Measurements from ENCODE around the gene IL1A.

IL1A gene

DNA sequence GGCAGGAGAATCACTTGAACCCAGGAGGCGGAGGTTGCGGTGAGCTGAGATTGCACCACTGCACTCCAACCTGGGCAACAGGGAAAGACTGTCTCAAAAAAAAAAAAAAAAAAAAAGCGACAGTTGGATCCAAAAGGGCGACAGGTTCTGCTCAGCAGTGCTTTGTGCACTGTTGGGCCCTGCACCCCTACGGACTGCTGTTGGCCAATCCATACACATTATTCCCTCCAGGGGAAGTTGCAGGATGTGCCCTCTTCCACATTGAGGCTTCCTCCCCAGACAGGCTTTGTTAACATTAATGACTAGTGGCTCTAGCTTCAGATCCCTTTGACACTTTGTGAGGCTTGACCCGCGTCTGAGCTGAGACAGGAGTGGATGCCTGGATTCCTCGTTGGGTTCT, 54.1 kb downstream of the IL1A start:
- Histone ChIP-seq H3K9me3 (ENCODE audit: low read length) (no peaks in the 10 kb centered on the region), H3K36me3 (ENCODE audit: insufficient read depth, low read length) (no peaks in the 10 kb centered on the region), H3K4me3 (ENCODE audit: low read depth in 1 of 2, low read length in 2 of 2) (no peak overlapping the region), H3K4me1 (ENCODE audit: insufficient read depth, low read length) (no peaks in the 10 kb centered on the region), H3K9ac (ENCODE audit: low read length) (no peak overlapping the region), H3K27me3 (ENCODE audit: control insufficient read depth in 1 of 2, insufficient read depth in 2 of 2, low read length in 2 of 2) (no peaks in the 10 kb centered on the region), H3K27ac (ENCODE audit: low read depth, low read length) (no peak overlapping the region)

DNA sequence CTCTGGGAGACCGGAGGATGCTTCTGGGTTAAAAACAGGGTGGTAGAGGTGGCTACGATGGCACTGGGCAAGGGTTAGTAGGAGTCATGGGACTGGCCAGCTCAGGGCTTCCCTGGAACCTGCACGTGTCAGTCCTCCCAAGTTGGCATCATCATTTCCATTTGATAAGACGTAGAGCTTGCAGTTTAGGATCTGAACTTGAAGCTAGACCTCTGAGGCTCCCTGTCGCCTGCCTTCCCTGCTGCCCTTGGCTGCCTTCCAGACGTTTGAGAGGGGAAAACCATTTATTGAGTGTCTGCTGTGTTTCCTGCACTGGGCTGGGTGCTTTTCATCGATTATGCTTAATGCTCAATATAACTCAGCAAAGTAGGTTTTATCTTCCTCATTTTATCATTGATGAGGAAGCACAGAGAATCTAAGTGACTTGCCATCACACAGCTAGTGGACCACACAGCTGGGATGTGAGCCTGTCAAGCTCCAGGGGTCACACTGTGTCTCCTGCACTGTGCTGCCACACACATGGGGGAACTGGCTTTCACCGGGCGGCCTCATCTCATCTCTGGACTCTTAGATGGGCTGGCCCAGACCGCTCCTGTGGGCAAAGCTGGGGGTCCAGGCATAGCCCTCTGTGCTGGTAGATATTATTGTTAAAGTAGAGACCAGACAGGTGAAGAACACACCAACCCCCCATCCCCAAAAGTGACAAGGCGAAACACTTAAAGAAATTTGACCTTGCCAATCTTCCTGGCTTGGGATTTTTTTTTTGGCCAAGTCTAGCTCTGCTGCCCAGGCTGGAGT, 55.7 kb downstream of the IL1A start:
- Histone ChIP-seq H3K9ac (ENCODE audit: low read length) (no peak overlapping the region), H3K27me3 (ENCODE audit: control insufficient read depth in 1 of 2, insufficient read depth in 2 of 2, low read length in 2 of 2) (no peaks in the 10 kb centered on the region), H3K4me1 (ENCODE audit: insufficient read depth, low read length) (no peaks in the 10 kb centered on the region), H3K36me3 (ENCODE audit: insufficient read depth, low read length) (no peaks in the 10 kb centered on the region), H3K4me3 (ENCODE audit: low read depth in 1 of 2, low read length in 2 of 2) (no peak overlapping the region), H3K9me3 (ENCODE audit: low read length) (no peaks in the 10 kb centered on the region), H3K27ac (ENCODE audit: low read depth, low read length) (no peak overlapping the region)

DNA sequence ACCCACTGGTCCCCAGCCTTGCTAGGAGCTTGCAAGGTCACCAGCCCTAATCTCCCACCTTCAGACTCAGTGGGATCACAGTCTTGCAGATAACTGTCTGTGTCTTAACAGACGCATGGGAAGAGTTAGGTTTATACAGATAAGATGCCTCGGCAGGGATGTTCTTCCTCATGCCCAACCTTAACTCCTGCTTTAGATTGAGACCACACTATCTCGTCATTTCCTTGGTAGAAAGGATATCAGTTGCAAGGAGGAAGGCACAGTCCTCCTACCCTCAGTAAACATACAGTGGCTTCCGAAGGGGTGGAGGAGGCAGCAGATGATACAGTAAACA, 56.3 kb downstream of the IL1A start:
- Histone ChIP-seq H3K4me1 (ENCODE audit: insufficient read depth, low read length) (no peaks in the 10 kb centered on the region), H3K27me3 (ENCODE audit: control insufficient read depth in 1 of 2, insufficient read depth in 2 of 2, low read length in 2 of 2) (no peaks in the 10 kb centered on the region), H3K9me3 (ENCODE audit: low read length) (no peaks in the 10 kb centered on the region), H3K4me3 (ENCODE audit: low read depth in 1 of 2, low read length in 2 of 2) (no peak overlapping the region), H3K27ac (ENCODE audit: low read depth, low read length) (no peak overlapping the region), H3K36me3 (ENCODE audit: insufficient read depth, low read length) (no peaks in the 10 kb centered on the region), H3K9ac (ENCODE audit: low read length) (no peak overlapping the region)

DNA sequence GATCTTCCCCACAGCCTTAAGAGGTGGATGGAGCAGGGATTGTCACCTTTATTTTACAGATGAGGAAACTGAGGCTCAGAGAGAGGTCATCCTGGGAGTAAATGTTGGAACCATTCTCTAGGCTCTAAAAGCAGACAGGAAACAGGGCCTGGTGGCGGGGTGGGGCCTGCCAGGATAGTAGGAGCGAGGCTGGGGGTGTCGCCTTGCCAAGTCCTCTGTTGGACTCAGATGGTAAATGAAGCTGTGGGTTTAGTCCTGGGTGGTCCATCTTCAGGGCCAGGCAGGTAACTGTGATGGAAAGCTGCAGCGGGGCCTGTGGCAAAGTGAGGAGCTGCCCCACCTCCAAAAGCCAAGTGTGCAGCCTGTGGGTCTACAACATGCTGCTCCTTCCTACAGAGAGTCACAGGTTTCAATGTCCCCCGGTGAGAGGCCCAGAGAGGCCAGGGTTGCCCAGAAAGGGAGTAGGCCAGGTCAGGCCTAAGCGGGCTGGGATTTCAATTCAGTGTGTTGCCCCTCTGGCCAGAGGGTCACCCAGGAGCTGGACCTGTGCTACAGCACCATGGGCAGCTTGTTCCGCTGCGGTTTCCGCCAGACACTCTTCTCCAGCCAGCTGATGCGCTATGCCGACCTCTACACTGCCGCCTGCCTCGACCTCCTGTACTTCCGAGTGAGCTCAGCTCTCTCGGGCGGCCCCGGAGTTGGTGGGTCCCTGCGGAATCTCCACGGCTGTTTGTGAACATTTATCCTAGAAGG, 56.8 kb downstream of the IL1A start:
- no peaks in the 10 kb centered on the region for H3K9me3 ChIP-seq (ENCODE audit: low read length)
- H3K4me1 ChIP-seq (ENCODE audit: insufficient read depth, low read length): no peaks in the 10 kb centered on the region
- H3K9ac ChIP-seq (ENCODE audit: low read length): no peak overlapping the region
- H3K4me3 ChIP-seq (ENCODE audit: low read depth in 1 of 2, low read length in 2 of 2): no peak overlapping the region
- H3K27me3 ChIP-seq (ENCODE audit: control insufficient read depth in 1 of 2, insufficient read depth in 2 of 2, low read length in 2 of 2): no peaks in the 10 kb centered on the region
- H3K27ac ChIP-seq (ENCODE audit: low read depth, low read length): no peak overlapping the region
- H3K36me3 ChIP-seq (ENCODE audit: insufficient read depth, low read length): no peaks in the 10 kb centered on the region

DNA sequence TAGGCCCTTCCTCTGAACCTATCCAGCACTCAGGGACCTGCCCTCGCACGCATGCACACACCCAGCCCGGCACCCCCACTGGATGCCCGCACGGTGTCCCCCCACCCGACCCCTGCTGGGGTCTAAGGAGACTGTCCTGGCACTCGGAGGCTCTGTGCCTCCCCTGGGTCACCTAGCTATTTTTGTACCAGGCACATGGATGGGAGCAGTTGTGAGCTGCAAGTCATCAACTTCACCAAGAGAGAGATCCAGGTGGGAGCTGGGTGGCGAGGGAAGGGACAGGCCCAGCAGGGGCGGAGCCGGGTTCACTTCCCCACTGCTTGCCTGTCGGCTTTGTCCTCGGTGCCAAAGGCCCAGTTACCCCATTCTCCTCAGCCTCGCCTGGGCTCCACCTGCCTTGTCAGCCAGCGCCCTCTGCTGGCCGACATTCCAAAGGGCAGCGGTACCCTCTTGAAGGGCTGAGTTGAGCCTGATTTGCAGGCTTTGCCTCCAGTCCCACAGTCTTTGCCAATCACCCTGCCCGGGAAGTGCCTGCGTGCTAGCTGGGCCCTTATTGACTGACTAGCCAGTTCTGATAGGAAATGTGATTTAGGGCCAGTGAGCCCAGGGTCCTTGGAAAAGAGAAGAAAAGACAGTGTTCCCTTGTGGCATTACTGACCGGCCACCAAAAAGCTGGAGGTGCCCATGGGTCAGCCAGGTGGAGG, 57.7 kb downstream of the IL1A start:
- no peak overlapping the region for H3K9ac ChIP-seq (ENCODE audit: low read length)
- H3K4me3 ChIP-seq (ENCODE audit: low read depth in 1 of 2, low read length in 2 of 2): no peak overlapping the region
- no peak overlapping the region for H3K27ac ChIP-seq (ENCODE audit: low read depth, low read length)
- no peaks in the 10 kb centered on the region for H3K4me1 ChIP-seq (ENCODE audit: insufficient read depth, low read length)
- no peaks in the 10 kb centered on the region for H3K9me3 ChIP-seq (ENCODE audit: low read length)
- no peaks in the 10 kb centered on the region for H3K27me3 ChIP-seq (ENCODE audit: control insufficient read depth in 1 of 2, insufficient read depth in 2 of 2, low read length in 2 of 2)
- H3K36me3 ChIP-seq (ENCODE audit: insufficient read depth, low read length): no peaks in the 10 kb centered on the region

DNA sequence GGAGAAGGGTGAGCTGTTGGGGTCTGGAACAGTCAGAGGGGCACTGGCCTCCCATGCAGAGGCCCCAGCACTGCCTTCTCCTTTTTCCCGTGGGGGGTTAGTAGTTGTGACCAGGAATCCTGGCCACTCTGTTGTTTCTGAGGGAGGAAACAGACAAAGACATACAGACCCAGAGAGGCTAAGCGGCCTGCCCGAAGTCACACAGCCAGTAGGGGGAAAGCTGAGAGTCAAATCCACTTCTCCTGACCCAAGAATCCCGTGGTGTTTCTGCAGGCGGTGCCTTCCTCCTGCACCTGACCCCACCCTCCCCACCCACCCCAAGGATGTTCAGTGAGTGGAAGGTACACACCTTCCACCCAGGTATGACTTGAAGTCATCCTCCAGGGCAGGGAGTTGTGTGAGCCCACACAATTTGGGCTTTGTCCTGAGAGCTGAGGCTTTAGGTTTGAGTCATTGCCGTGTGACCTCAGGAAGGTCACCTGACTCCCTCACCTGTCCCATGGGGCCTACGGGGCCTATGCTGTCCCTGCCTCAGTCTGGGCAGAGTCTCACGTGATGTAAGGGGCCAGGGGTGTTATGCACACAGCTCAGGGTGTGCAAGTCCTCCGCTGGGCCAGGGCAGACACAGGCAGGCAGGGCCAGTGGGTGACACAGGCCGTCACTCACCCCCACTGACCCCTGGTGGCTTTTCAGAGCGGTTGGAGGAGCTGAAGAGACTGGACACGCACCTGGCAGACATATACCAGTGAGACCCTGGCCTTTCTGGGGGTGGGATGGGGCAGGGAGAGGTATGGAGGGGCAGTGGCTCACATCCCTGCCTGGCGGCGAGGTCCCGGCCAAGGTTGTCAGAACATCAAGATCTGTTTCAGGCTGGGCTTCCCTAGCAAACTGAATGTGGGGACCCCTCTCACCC, 58.5 kb downstream of the IL1A start:
- Histone ChIP-seq H3K27me3 (ENCODE audit: control insufficient read depth in 1 of 2, insufficient read depth in 2 of 2, low read length in 2 of 2) (no peaks in the 10 kb centered on the region), H3K27ac (ENCODE audit: low read depth, low read length) (no peak overlapping the region), H3K9ac (ENCODE audit: low read length) (no peak overlapping the region), H3K36me3 (ENCODE audit: insufficient read depth, low read length) (no peaks in the 10 kb centered on the region), H3K9me3 (ENCODE audit: low read length) (no peaks in the 10 kb centered on the region), H3K4me1 (ENCODE audit: insufficient read depth, low read length) (no peaks in the 10 kb centered on the region), H3K4me3 (ENCODE audit: low read depth in 1 of 2, low read length in 2 of 2) (no peak overlapping the region)

DNA sequence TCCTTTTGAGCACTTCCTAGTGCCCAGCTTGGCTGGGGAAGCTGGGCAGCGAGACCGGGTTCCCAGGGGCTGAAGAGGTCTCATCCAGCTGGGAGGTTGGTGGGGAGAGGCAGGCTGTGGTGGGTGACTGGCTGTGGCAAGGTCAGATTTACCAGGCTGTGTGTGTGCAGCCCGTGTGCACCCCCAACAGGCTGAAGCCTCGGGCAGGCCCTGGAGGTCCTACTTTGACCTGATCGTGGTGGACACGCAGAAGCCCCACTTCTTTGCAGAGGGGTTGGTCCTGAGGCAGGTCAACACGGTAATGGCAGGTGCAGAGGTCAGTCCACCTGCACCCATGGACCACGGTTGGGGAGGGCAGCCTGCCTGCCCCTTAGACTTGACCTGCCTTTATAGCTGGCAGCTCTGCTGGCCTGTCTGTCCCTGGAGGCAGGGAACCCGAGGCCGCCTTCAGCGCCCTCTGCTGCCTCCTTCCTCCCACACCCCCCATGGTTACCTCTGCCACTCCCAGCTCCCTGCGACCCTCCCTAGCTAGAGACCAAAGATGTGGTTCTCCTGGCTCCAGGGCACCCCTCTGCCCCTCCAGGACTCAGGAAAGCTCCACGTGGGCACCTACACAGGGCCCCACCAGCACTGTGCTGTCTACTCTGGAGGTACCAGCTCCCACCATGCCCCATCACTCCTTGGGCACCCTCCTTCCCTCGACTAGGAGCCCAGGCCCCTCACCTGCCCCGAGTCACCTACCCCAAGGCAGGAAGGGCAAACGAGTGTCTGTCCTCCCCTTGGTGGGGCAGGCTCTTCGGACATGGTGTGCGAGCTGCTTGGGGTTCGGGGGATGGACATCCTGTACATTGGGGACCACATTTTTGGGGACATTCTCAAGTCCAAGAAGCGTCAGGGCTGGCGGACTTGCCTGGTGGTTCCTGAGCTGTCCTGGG, 59.4 kb downstream of the IL1A start:
- Histone ChIP-seq H3K27me3 (ENCODE audit: control insufficient read depth in 1 of 2, insufficient read depth in 2 of 2, low read length in 2 of 2) (no peaks in the 10 kb centered on the region), H3K4me1 (ENCODE audit: insufficient read depth, low read length) (no peaks in the 10 kb centered on the region), H3K9me3 (ENCODE audit: low read length) (no peaks in the 10 kb centered on the region), H3K36me3 (ENCODE audit: insufficient read depth, low read length) (no peaks in the 10 kb centered on the region), H3K9ac (ENCODE audit: low read length) (no peak overlapping the region), H3K4me3 (ENCODE audit: low read depth in 1 of 2, low read length in 2 of 2) (no peak overlapping the region), H3K27ac (ENCODE audit: low read depth, low read length) (no peak overlapping the region)

DNA sequence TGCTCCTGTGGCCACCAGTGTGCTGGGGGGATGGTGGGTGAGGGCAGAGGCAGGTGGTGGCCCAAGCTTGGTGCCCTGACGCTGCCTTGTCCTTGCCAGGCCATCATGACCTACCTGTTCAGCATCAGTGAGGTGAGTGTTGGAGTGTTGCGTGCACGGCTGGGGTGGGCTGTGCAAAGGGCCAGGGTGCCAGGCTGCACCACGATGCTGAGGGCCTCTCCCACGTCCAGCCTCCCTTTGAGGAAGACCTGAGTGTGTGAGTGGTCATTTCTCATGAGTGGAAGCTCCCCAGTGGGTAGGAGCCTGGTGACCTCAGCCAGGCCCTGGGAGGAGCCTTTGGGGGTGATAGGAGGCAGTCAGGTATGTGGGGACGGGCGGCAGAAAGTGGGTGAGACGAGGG, 60.3 kb downstream of the IL1A start:
- Histone ChIP-seq H3K36me3 (ENCODE audit: insufficient read depth, low read length) (no peaks in the 10 kb centered on the region), H3K4me3 (ENCODE audit: low read depth in 1 of 2, low read length in 2 of 2) (no peak overlapping the region), H3K9ac (ENCODE audit: low read length) (no peak overlapping the region), H3K27me3 (ENCODE audit: control insufficient read depth in 1 of 2, insufficient read depth in 2 of 2, low read length in 2 of 2) (no peaks in the 10 kb centered on the region), H3K27ac (ENCODE audit: low read depth, low read length) (no peak overlapping the region), H3K9me3 (ENCODE audit: low read length) (no peaks in the 10 kb centered on the region), H3K4me1 (ENCODE audit: insufficient read depth, low read length) (no peaks in the 10 kb centered on the region)
